ENCODE data around the gene FYN.

Gene FYN

GRCh38 chr6:111768431-111768770 is 104.9 kb downstream of the FYN start:
- DNase-seq: no peak

GRCh38 chr6:111767752-111768430 is 105.4 kb downstream of the FYN start:
- DNase-seq: no peak

- DNase-seq: peak; percentile 86
These were observed 106.9 kb downstream of the FYN start for GRCh38 chr6:111766201-111766857.

GRCh38 chr6:111765763-111766162 is 107.5 kb downstream of the FYN start:
- no peak for DNase-seq

GRCh38 chr6:111764238-111765175 is 108.7 kb downstream of the FYN start:
- DNase-seq: peak; percentile 45

- peak; percentile 52 for DNase-seq
These were observed 109.9 kb downstream of the FYN start for GRCh38 chr6:111763381-111763780.

- peak; percentile 56 for DNase-seq
These were observed 111.4 kb downstream of the FYN start for GRCh38 chr6:111761783-111762312.

GRCh38 chr6:111761212-111761611 is 112.0 kb downstream of the FYN start:
- no peak for DNase-seq

GRCh38 chr6:111759836-111760785 is 113.1 kb downstream of the FYN start:
- DNase-seq: peak; percentile 93

- no peak for DNase-seq
These were observed 113.9 kb downstream of the FYN start for GRCh38 chr6:111759331-111759835.

- no peak for DNase-seq
These were observed 114.5 kb downstream of the FYN start for GRCh38 chr6:111758608-111759329.

GRCh38 chr6:111757342-111757741 is 115.9 kb downstream of the FYN start:
- DNase-seq: peak; percentile 67

- no peak for DNase-seq
These were observed 118.8 kb downstream of the FYN start for GRCh38 chr6:111754423-111754822.

- DNase-seq: no peak
These were observed 119.7 kb downstream of the FYN start for GRCh38 chr6:111753573-111753972.

GRCh38 chr6:111752476-111752875 is 120.8 kb downstream of the FYN start:
- no peak for DNase-seq

GRCh38 chr6:111750753-111751673 is 122.2 kb downstream of the FYN start:
- DNase-seq: no peak

GRCh38 chr6:111750153-111750552 is 123.1 kb downstream of the FYN start:
- no peak for DNase-seq

- DNase-seq: no peak
These were observed 125.0 kb downstream of the FYN start for GRCh38 chr6:111748231-111748647.

- DNase-seq: no peak
These were observed 125.4 kb downstream of the FYN start for GRCh38 chr6:111747829-111748228.

GRCh38 chr6:111747396-111747795 is 125.9 kb downstream of the FYN start:
- DNase-seq: no peak
